ENCODE measurements around the gene TMEM203. TPM values are rescaled to one million over a fixed set of nuclear protein-coding genes. Genes with fewer than 3 reads are reported as not detected.

The TMEM203 gene
- total RNA-seq, 1 donor from 2014 or later: 40.3 TPM

DNA sequence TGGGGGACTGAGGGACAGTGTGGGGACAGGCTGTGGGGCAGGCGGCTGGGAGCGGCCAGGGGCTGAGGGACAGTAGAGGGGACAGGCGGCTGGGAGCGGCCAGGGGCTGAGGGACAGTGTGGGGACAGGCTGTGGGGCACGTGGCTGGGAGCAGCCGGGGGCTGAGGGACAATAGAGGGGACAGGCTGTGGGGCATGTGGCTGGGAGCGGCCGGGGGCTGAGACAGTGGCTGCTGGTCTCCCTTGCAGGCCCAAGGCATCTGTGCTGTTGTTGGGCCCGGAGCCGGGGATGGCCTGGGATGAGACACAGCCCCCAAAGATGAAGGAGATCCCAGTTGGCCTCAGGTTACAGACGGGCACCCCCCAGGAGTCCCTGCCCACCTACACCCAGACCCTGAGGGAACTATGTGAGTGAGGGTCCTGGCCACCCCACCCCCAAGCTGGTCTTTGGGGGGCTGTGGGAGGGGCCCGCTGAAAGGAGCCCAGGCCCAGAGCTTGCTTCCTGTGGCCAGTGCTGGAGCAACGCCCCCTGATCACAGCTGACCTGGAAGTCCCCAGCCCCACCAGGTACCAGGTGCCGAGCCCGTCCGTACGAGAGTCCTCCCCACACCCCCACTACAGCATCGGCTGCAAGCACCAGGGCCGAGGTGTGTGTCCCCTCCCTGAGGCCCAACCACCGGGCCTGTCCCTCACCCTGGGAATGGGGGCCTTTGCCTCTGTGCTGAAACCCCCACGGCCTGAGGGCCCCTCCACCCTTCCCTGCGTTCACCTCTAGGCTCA is 46.2 kb upstream of the TMEM203 start:
- Histone ChIP-seq H3K4me3 (ENCODE audit: low read depth, low read length) (no peak overlapping the region), H3K36me3 (ENCODE audit: control insufficient read depth, insufficient read depth, low read length) (no peaks in the 10 kb centered on the region), H3K27me3 (ENCODE audit: control insufficient read depth, insufficient read depth, low read length) (no peaks in the 10 kb centered on the region)
- DNase-seq (ENCODE audit: low read depth): no peak
- TF ChIP-seq, protein P1, sequence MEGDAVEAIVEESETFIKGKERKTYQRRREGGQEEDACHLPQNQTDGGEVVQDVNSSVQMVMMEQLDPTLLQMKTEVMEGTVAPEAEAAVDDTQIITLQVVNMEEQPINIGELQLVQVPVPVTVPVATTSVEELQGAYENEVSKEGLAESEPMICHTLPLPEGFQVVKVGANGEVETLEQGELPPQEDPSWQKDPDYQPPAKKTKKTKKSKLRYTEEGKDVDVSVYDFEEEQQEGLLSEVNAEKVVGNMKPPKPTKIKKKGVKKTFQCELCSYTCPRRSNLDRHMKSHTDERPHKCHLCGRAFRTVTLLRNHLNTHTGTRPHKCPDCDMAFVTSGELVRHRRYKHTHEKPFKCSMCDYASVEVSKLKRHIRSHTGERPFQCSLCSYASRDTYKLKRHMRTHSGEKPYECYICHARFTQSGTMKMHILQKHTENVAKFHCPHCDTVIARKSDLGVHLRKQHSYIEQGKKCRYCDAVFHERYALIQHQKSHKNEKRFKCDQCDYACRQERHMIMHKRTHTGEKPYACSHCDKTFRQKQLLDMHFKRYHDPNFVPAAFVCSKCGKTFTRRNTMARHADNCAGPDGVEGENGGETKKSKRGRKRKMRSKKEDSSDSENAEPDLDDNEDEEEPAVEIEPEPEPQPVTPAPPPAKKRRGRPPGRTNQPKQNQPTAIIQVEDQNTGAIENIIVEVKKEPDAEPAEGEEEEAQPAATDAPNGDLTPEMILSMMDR (IDR thresholded peaks at IDR 0.05; ENCODE audit: insufficient read depth, low read length, poor library complexity, severe bottlenecking): no peak

DNA sequence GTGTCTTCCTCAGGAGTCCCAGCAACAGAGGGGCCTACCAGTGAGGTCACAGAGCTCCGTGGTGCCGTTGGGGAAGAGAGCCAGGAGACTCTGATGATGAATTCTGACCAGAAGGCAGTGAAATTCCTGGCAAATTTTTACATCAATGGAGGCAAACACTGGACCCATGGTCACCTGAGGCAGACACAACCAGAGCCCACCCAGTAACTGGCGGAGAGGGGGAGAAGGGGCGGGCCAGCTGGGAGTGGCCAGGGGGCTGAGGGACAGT is 45.7 kb upstream of the TMEM203 start, which contains the start of gene STPG3:
STPG3 (plus strand) TSS at position 93 of the 268 bp plus-strand sequence; CDS start at position 94, 1 bp downstream.
- H3K27me3 ChIP-seq (ENCODE audit: control insufficient read depth, insufficient read depth, low read length): no peaks in the 10 kb centered on the region
- no peak within 1 kb of the TSS for H3K4me3 ChIP-seq (ENCODE audit: low read depth, low read length)
- H3K36me3 ChIP-seq (ENCODE audit: control insufficient read depth, insufficient read depth, low read length): no peaks in the 10 kb centered on the region
- no peak for DNase-seq (ENCODE audit: low read depth)
- TF ChIP-seq, protein P1 (IDR thresholded peaks at IDR 0.05; ENCODE audit: insufficient read depth, low read length, poor library complexity, severe bottlenecking): no peak

DNA sequence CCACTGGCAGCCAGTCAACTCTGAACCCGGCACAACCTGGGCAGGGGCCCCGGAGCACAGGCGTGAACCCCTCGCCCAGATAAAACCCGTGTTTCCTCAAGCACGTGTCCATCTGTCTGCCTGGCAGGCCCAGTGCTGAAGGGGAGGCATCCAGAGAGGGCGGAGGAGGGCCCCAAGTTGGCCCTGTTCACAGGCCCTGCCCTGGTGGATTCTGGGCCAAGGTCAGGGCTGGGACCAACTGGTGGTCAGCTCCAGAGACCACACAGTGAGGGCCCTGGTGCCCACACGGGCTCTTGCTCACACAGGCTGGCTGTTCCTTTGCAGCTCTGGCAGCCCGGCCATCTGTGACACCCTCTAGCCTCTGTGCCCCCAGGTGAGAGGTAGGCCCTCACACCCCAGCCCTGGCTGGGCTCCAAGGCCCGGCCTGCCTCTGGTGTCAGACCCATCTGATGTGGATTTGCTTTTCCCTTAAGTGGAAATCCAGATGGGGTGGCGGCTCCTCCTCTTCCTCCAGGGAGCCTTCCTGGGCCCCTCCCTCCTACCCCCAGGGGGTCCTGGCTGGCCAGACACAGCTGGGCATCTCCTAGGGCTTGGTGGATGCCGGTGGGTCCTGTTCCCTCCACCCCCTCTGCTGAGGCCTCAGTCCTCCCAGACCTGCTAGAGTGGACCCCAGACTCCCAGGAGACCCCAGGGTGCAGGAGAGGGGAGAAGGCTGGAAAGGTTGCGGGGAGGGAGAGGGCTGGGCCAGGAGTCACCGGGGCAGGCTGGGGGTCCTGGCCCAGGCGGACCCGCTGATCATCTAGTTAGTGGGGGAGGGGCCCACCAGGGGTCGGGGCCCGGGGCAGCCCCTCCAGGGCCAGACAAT is 45.1 kb upstream of the TMEM203 start:
- TF ChIP-seq, protein P1 (IDR thresholded peaks at IDR 0.05; ENCODE audit: insufficient read depth, low read length, poor library complexity, severe bottlenecking): no peak
- no peaks in the 10 kb centered on the region for H3K36me3 ChIP-seq (ENCODE audit: control insufficient read depth, insufficient read depth, low read length)
- no peak overlapping the region for H3K4me3 ChIP-seq (ENCODE audit: low read depth, low read length)
- peaks cover 4% of the 10 kb centered on the region for H3K27me3 ChIP-seq (ENCODE audit: control insufficient read depth, insufficient read depth, low read length)
- no peak for DNase-seq (ENCODE audit: low read depth)

DNA sequence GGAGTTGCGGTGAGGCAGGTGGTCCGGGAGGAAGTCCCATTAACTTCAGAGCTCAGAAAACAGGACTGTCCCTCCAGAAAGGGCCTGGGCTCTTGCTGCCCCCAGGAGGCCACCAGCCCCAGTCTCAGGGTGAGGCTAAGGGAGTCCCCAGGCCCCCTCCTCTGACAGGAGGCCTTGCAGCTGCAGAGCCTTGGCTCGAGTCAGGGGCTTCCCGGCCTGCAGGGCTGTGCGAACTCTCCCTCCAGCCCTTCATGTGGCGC is 42.4 kb upstream of the TMEM203 start:
- H3K27me3 ChIP-seq (ENCODE audit: control insufficient read depth, insufficient read depth, low read length): peaks cover 4% of the 10 kb centered on the region
- DNase-seq (ENCODE audit: low read depth): no peak
- TF ChIP-seq, protein P1 (IDR thresholded peaks at IDR 0.05; ENCODE audit: insufficient read depth, low read length, poor library complexity, severe bottlenecking): no peak
- peaks cover 5% of the 10 kb centered on the region for H3K36me3 ChIP-seq (ENCODE audit: control insufficient read depth, insufficient read depth, low read length)
- no peak overlapping the region for H3K4me3 ChIP-seq (ENCODE audit: low read depth, low read length)

DNA sequence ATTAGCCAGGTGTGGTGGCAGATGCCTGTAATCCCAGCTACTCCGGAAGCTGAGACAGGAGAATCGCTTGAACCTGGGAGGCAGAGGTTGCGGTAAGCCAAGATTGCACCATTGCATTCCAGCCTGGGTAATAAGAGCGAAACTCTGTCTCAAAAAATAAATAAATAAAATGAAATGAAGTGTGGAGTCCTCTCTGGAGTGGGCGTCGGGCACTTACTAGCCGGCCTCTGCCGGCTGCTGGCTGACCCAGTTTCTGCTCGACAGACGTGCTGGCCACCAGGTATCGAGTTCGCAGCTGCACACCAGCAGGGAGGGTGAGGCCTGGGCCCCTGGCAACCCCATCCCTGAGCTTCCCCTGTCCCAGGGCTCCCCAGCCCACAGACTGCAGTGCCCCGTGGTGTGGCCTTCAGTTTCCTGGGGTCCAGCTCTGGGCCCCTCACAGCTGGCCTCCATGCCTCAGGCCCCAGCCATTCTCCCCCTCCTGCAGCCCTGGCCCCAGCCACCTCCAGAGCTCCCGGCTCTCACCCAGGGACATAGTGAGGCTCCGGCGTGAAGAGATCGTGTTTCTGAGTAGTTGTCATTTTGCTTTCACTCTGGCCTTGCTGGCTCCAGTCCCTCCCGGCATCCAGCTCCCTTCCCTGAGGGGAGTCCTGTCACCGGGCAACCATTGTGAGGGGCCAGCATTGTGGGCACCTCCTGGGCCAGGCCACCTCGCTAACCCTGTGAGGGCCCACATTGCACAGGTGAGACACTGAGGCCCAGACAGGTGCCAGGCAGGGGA is 41.9 kb upstream of the TMEM203 start:
- H3K36me3 ChIP-seq (ENCODE audit: control insufficient read depth, insufficient read depth, low read length): peaks cover 6% of the 10 kb centered on the region
- H3K4me3 ChIP-seq (ENCODE audit: low read depth, low read length): no peak overlapping the region
- no peak for DNase-seq (ENCODE audit: low read depth)
- H3K27me3 ChIP-seq (ENCODE audit: control insufficient read depth, insufficient read depth, low read length): peaks cover 4% of the 10 kb centered on the region
- TF ChIP-seq, protein P1 (IDR thresholded peaks at IDR 0.05; ENCODE audit: insufficient read depth, low read length, poor library complexity, severe bottlenecking): no peak
